ENCODE data around the gene COL6A3.

Gene COL6A3

GRCh38 chr2:237276716-237277490, 137.1 kb downstream of the COL6A3 start:
- DNase-seq (ENCODE audit: low read depth): peak; percentile 69
- H3K4me3 ChIP-seq (ENCODE audit: control insufficient read depth, low read depth, low read length): no peak overlapping the region
- TF ChIP-seq CTCF (conservative IDR thresholded peaks at IDR 0.05; ENCODE audit: control insufficient read depth, insufficient read depth, low read depth, low read length): no peak
